HG03565 (cell line): ENCODE data around the gene CDKL2.
A peak's percentile ranks its signal among the peaks of the same experiment; 100 is the strongest.
"Not testable (repeated sequence)": the region's sequence is repeated elsewhere in the genome, so short reads cannot be mapped to it uniquely, and the experiment has no call there.

Experiments
- ATAC-seq: cut with Tn5 transposase; IDR thresholded peaks from one replicate; pipeline ENCODE4 v1.9.1; 2021; ENCODE audit warnings: mild to moderate bottlenecking, moderate library complexity; ENCODE audit not compliant: unreplicated experiment

The CDKL2 gene

GRCh38 chr4:75555294-75556164 is 74.8 kb downstream of the CDKL2 start, which contains the start of gene ODAPH:
Gene ODAPH (plus strand): TSS chr4:75556066. CDS start chr4:75556083, 17 bp downstream.
- peak; percentile 98 for ATAC-seq

- no peak for ATAC-seq
Observed at GRCh38 chr4:75552452-75552851, 77.9 kb downstream of the CDKL2 start.

- no peak for ATAC-seq
Observed at GRCh38 chr4:75549019-75549418, 81.3 kb downstream of the CDKL2 start.

- no peak for ATAC-seq
Observed at GRCh38 chr4:75547647-75548387, 82.5 kb downstream of the CDKL2 start.

GRCh38 chr4:75545526-75545925 is 84.8 kb downstream of the CDKL2 start:
- ATAC-seq = no peak

GRCh38 chr4:75544870-75545269 is 85.5 kb downstream of the CDKL2 start:
- ATAC-seq = no peak

- ATAC-seq = not testable (repeated sequence)
Observed at GRCh38 chr4:75544220-75544619, 86.1 kb downstream of the CDKL2 start.

GRCh38 chr4:75542824-75543223 is 87.5 kb downstream of the CDKL2 start:
- ATAC-seq = no peak

- not testable (repeated sequence) for ATAC-seq
Observed at GRCh38 chr4:75537308-75537707, 93.0 kb downstream of the CDKL2 start.

- not testable (repeated sequence) for ATAC-seq
Observed at GRCh38 chr4:75533926-75534325, 96.4 kb downstream of the CDKL2 start.

GRCh38 chr4:75533339-75533887 is 96.9 kb downstream of the CDKL2 start:
- ATAC-seq = not testable (repeated sequence)

- not testable (repeated sequence) for ATAC-seq
Observed at GRCh38 chr4:75531536-75532143, 98.7 kb downstream of the CDKL2 start.

GRCh38 chr4:75530556-75531322 is 99.6 kb downstream of the CDKL2 start:
- ATAC-seq = no peak
